Neural cell (in vitro differentiated cells): ENCODE measurements around the gene RAET1L. TPM values are rescaled to one million over a fixed set of nuclear protein-coding genes. Genes with fewer than 3 reads are reported as not detected.

Experiments
- H2AFZ ChIP-seq: fragments of 200-600, 300-800 bp; sonication (generic), shearing (Covaris generic); 2 replicates; pipeline ENCODE4 v1.6.0; 2014; ENCODE audit warnings: low read depth, mild to moderate bottlenecking, antibody characterized with exemption, low read length, moderate library complexity
- H3F3A ChIP-seq: fragments of 200-600 bp; shearing (Covaris generic); 2 replicates; pipeline ENCODE4 v1.6.1; 2016; ENCODE audit warnings: mild to moderate bottlenecking, moderate library complexity, mixed read lengths, antibody characterized with exemption, low read length; ENCODE audit not compliant: insufficient read depth, poor library complexity, severe bottlenecking
- H3K27ac ChIP-seq: fragments of 200-600, 300-800 bp; sonication (generic), shearing (Covaris generic); 2 replicates; pipeline ENCODE4 v1.5.1; 2014; ENCODE audit warnings: mild to moderate bottlenecking, low read length, moderate library complexity
- H3K27me3 ChIP-seq: fragments of 300-800, 200-600 bp; sonication (generic), shearing (Covaris generic); 2 replicates; pipeline ENCODE4 v1.6.0; 2014; ENCODE audit warnings: mild to moderate bottlenecking, low read depth, low read length, moderate library complexity; ENCODE audit not compliant: insufficient read depth
- H3K36me3 ChIP-seq: fragments of 300-800, 200-600 bp; sonication (generic), shearing (Covaris generic); 2 replicates; pipeline ENCODE4 v1.5.1; 2014; ENCODE audit warnings: mild to moderate bottlenecking, antibody characterized with exemption, low read length, moderate library complexity; ENCODE audit not compliant: insufficient read depth
- H3K4me2 ChIP-seq: fragments of 300-800, 200-600 bp; sonication (generic), shearing (Covaris generic); 2 replicates; pipeline ENCODE4 v1.6.0; 2014; ENCODE audit warnings: mild to moderate bottlenecking, low read length
- H3K4me3 ChIP-seq: fragments of 300-800, 200-600 bp; sonication (generic), shearing (Covaris generic); 2 replicates; pipeline ENCODE4 v1.5.1; 2014; ENCODE audit warnings: mild to moderate bottlenecking, low read length, moderate library complexity
- H3K79me2 ChIP-seq: fragments of 200-600 bp; shearing (Covaris generic); replicated peaks from 2 replicates; pipeline ENCODE4 v1.6.0; 2014; ENCODE audit warnings: mild to moderate bottlenecking, low read length, moderate library complexity; ENCODE audit not compliant: insufficient read depth
- H3K9ac ChIP-seq: fragments of 300-800, 200-600 bp; sonication (generic), shearing (Covaris generic); 2 replicates; pipeline ENCODE4 v1.6.1; 2016; ENCODE audit warnings: mild to moderate bottlenecking, low read length, mixed read lengths
- H3K9me2 ChIP-seq: fragments of 200-600 bp; shearing (Covaris generic); 2 replicates; pipeline ENCODE4 v1.6.1; 2016; ENCODE audit warnings: mild to moderate bottlenecking, low read length, mixed read lengths; ENCODE audit not compliant: insufficient read depth
- H3K9me3 ChIP-seq: fragments of 200-600, 300-800 bp; sonication (generic), shearing (Covaris generic); 2 replicates; pipeline ENCODE4 v1.6.1; 2016; ENCODE audit warnings: mild to moderate bottlenecking, mixed run types, low read length, moderate library complexity, mixed read lengths
- H4K20me1 ChIP-seq: fragments of 200-600 bp; shearing (Covaris generic); 2 replicates; pipeline ENCODE4 v1.6.1; 2016; ENCODE audit warnings: mild to moderate bottlenecking, mixed run types; ENCODE audit not compliant: insufficient read depth
- EP300 ChIP-seq: fragments of 450-650 bp; conservative IDR thresholded peaks from 2 replicates; pipeline ENCODE4 v1.6.1; 2014; ENCODE audit warnings: antibody characterized with exemption, mild to moderate bottlenecking, moderate library complexity; ENCODE audit not compliant: poor library complexity, severe bottlenecking
- EZH2 ChIP-seq: fragments of 200-600, 300-800 bp; shearing (Covaris generic), sonication (generic); IDR thresholded peaks from 2 replicates; pipeline ENCODE4 v1.6.1; 2014; ENCODE audit warnings: antibody characterized with exemption, low read length, borderline replicate concordance, mild to moderate bottlenecking; ENCODE audit not compliant: insufficient read depth, poor library complexity, severe bottlenecking
- MXI1 ChIP-seq: fragments of 450-650 bp; conservative IDR thresholded peaks from 2 replicates; pipeline ENCODE4 v1.6.1; 2014; ENCODE audit warnings: antibody characterized with exemption, mild to moderate bottlenecking; ENCODE audit not compliant: poor library complexity, severe bottlenecking
- POLR2AphosphoS5 ChIP-seq: IDR thresholded peaks from 2 replicates; pipeline ENCODE4 v1.6.1; 2012
- RAD21 ChIP-seq: fragments of 450-650 bp; conservative IDR thresholded peaks from 2 replicates; pipeline ENCODE4 v1.6.1; 2014; ENCODE audit warnings: antibody characterized with exemption, mild to moderate bottlenecking, moderate library complexity
- SMC3 ChIP-seq: fragments of 450-650 bp; conservative IDR thresholded peaks from 2 replicates; pipeline ENCODE4 v1.6.1; 2014; ENCODE audit warnings: antibody characterized with exemption, mild to moderate bottlenecking, moderate library complexity; ENCODE audit not compliant: poor library complexity
- TAF1 ChIP-seq: IDR thresholded peaks from 2 replicates; pipeline ENCODE4 v1.6.1; 2012; ENCODE audit warnings: low read depth
- polyA plus RNA-seq: library from polyadenylated mRNA; depleted of rRNA; stranded (reverse); fragments of >200 nt; gene quantifications from 2 replicates; pipeline ENCODE4 v1.2.3, GENCODE V29; 2014
- TF ChIP-seq, protein P1 (sequence below): IDR thresholded peaks from 2 replicates; pipeline ENCODE4 v1.6.1; 2012; ENCODE audit warnings: borderline replicate concordance
- TF ChIP-seq, protein P2 (sequence below): fragments of 450-650 bp; IDR thresholded peaks from 2 replicates; pipeline ENCODE4 v1.5.1; 2014; ENCODE audit warnings: antibody characterized with exemption, mild to moderate bottlenecking, moderate library complexity; ENCODE audit not compliant: poor library complexity, severe bottlenecking

The RAET1L gene
- polyA plus RNA-seq, 1 donor from 2014 or later = not detected

DNA sequence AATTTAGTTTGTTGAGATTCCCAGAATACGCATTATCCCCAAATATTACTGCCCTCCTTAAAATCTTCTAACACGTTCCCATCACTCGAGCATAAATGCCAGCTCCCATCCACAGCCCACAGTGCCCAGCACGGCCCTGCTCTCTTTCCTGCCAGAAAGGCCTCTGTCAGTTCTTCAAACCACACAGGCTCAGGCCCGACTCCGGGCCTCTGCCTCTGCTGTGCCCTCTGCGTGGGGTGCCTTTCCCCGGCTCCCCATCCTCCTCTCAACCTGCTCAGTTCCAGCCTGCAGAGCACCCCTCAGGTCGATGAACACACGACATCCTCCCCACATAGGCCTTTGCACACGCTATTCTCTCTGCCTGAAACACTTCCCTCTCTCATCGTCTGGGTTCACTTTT, 30.8 kb upstream of the RAET1L start:
- no peaks in the 10 kb centered on the region for H3K36me3 ChIP-seq
- no peak overlapping the region for H3K4me3 ChIP-seq
- no peaks in the 10 kb centered on the region for H4K20me1 ChIP-seq
- no peaks in the 10 kb centered on the region for H3K9me3 ChIP-seq
- no peak overlapping the region for H3K9ac ChIP-seq
- H3K79me2 ChIP-seq = no peaks in the 10 kb centered on the region
- H3K27ac ChIP-seq = no peak overlapping the region
- no peaks in the 10 kb centered on the region for H3F3A ChIP-seq
- no peaks in the 10 kb centered on the region for H3K9me2 ChIP-seq
- TF ChIP-seq SMC3 (no peak), POLR2AphosphoS5 (no peak)
- H3K4me2 ChIP-seq = no peak overlapping the region
- no peaks in the 10 kb centered on the region for H3K27me3 ChIP-seq
- H2AFZ ChIP-seq = no peak overlapping the region

DNA sequence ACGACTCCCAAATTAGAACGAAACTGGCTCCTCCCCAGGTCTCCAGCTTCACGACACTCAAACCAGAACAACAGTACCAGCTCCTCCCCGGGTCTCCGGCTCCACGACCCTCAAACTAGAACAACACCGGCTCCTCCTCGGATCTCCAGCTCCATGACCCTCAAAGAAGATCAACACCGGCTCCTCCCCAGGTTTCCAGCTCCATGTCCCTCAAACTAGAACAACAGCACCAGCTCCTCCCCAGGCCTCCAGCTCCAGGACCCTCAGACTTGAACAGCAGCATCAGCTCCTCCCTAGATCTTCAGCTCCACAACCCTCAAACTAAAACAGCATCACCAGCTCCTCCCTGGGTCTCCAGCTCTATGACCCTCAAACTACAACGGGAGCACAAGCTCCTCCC, 29.8 kb upstream of the RAET1L start:
- Histone ChIP-seq H4K20me1 (no peaks in the 10 kb centered on the region), H3K27ac (no peak overlapping the region), H3K36me3 (no peaks in the 10 kb centered on the region), H3K9ac (no peak overlapping the region), H3K79me2 (no peaks in the 10 kb centered on the region), H2AFZ (no peak overlapping the region), H3K4me3 (no peak overlapping the region), H3K9me2 (no peaks in the 10 kb centered on the region), H3K27me3 (no peaks in the 10 kb centered on the region), H3K4me2 (no peak overlapping the region), H3F3A (no peaks in the 10 kb centered on the region), H3K9me3 (no peaks in the 10 kb centered on the region)
- no peak for TF ChIP-seq TAF1
- TF ChIP-seq EZH2 = no peak
- TF ChIP-seq RAD21 = no peak

DNA sequence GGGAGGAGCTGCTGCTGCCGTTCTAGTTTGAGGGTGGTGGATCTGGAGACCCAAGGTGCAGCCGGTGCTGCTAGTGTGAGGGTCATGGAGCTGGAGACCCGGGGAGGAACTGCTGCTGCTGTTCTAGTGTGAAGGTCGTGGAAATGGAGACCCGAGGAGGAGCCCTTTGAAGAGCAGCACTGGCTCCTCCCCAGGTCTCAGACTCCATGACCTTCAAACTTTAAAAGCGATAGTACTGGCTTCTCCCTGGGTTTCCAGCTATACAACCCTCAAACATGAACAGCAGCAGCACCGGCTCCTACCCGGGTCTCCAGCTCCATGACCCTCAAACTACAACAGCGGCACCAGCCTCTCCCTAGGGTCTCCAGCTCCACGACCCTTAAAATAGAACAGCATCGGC, 28.1 kb upstream of the RAET1L start:
- no peak overlapping the region for H3K4me2 ChIP-seq
- H3K36me3 ChIP-seq = no peaks in the 10 kb centered on the region
- no peaks in the 10 kb centered on the region for H3F3A ChIP-seq
- H3K9me2 ChIP-seq = no peaks in the 10 kb centered on the region
- H3K27me3 ChIP-seq = no peaks in the 10 kb centered on the region
- H3K9ac ChIP-seq = no peak overlapping the region
- H4K20me1 ChIP-seq = no peaks in the 10 kb centered on the region
- TF ChIP-seq, protein P1, sequence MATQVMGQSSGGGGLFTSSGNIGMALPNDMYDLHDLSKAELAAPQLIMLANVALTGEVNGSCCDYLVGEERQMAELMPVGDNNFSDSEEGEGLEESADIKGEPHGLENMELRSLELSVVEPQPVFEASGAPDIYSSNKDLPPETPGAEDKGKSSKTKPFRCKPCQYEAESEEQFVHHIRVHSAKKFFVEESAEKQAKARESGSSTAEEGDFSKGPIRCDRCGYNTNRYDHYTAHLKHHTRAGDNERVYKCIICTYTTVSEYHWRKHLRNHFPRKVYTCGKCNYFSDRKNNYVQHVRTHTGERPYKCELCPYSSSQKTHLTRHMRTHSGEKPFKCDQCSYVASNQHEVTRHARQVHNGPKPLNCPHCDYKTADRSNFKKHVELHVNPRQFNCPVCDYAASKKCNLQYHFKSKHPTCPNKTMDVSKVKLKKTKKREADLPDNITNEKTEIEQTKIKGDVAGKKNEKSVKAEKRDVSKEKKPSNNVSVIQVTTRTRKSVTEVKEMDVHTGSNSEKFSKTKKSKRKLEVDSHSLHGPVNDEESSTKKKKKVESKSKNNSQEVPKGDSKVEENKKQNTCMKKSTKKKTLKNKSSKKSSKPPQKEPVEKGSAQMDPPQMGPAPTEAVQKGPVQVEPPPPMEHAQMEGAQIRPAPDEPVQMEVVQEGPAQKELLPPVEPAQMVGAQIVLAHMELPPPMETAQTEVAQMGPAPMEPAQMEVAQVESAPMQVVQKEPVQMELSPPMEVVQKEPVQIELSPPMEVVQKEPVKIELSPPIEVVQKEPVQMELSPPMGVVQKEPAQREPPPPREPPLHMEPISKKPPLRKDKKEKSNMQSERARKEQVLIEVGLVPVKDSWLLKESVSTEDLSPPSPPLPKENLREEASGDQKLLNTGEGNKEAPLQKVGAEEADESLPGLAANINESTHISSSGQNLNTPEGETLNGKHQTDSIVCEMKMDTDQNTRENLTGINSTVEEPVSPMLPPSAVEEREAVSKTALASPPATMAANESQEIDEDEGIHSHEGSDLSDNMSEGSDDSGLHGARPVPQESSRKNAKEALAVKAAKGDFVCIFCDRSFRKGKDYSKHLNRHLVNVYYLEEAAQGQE = no peak
- TF ChIP-seq RAD21 (no peak), EP300 (no peak), POLR2AphosphoS5 (no peak), EZH2 (no peak), TAF1 (no peak), SMC3 (no peak), MXI1 (no peak)
- TF ChIP-seq, protein P2, sequence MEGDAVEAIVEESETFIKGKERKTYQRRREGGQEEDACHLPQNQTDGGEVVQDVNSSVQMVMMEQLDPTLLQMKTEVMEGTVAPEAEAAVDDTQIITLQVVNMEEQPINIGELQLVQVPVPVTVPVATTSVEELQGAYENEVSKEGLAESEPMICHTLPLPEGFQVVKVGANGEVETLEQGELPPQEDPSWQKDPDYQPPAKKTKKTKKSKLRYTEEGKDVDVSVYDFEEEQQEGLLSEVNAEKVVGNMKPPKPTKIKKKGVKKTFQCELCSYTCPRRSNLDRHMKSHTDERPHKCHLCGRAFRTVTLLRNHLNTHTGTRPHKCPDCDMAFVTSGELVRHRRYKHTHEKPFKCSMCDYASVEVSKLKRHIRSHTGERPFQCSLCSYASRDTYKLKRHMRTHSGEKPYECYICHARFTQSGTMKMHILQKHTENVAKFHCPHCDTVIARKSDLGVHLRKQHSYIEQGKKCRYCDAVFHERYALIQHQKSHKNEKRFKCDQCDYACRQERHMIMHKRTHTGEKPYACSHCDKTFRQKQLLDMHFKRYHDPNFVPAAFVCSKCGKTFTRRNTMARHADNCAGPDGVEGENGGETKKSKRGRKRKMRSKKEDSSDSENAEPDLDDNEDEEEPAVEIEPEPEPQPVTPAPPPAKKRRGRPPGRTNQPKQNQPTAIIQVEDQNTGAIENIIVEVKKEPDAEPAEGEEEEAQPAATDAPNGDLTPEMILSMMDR = no peak
- H2AFZ ChIP-seq = no peak overlapping the region
- H3K9me3 ChIP-seq = no peaks in the 10 kb centered on the region
- H3K27ac ChIP-seq = no peak overlapping the region
- no peaks in the 10 kb centered on the region for H3K79me2 ChIP-seq
- H3K4me3 ChIP-seq = no peak overlapping the region
